Stimulated activated CD8-positive, alpha-beta memory T cell treated with anti-CD3 and anti-CD28 coated beads, Interleukin-7, amount 100 ng/mL, for 24 hours (primary cell): ENCODE results near the gene SGO2.
"Not testable (repeated sequence)": the region's sequence is repeated elsewhere in the genome, so short reads cannot be mapped to it uniquely, and the experiment has no call there.

Experiments used
- DNase-seq: peaks from one replicate; pipeline ENCODE4 v3.0.0-alpha.2; 2020; ENCODE audit warnings: low read depth

Gene SGO2

DNA sequence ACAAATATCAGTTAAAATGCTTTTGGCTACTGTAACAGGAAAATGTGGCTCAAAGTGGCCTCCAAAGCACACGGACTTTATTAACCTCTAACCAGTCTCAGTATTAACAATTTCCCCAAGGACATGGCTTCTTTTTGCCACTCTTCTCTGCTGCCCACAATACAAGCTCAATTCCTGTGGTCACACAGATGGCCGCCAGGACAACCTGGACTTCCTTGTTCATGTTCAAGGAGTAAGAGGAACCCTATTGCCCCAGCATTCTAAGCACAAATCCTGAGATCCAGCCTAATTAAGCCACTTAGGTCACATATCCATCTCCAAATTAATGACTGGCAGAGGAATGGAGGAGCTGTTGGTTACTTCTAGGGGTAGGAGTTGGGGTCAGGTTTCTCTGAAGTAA is 98.0 kb downstream of the SGO2 start:
- no peak for DNase-seq

DNA sequence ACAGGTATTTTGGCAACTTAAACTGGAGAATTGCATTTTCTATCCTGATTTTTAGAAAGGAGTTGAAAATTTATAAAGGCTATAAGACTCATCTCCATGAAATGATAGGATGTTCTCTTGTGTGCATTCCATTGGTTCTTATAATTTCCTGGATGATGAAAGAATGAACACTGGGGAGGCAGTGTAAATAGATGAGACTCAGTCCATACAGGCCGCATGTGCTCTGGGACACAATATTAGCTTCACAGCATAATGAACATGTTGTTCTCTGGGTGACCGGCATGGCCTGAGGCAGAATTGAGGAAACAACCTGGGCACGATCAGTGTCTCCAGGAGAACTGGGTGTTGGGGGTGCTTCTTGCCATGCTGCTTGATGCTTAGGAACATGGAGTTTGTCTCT is 98.7 kb downstream of the SGO2 start:
- DNase-seq, result no peak

DNA sequence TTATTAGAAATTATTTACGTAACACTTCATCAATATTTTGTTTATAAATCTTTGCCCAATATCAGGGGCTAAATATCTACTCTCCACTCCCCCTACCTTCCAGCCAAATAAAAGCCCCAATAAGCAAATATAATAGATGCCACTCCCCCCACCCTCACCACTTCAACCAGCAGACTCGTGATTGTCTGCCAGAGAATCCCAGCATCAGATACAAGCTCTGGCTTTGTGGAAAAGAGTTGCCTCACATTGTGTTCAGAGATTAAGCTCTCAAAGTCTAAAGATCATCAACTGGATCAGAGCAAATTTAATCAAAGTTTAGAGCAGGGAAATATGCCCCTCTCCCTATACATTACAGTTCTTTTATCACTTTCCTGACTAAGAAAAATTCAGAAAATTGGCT is 99.3 kb downstream of the SGO2 start:
- DNase-seq, result no peak

- DNase-seq, result no peak
These were observed 100.0 kb downstream of the SGO2 start for GRCh38 chr2:200625958-200626363.

DNA sequence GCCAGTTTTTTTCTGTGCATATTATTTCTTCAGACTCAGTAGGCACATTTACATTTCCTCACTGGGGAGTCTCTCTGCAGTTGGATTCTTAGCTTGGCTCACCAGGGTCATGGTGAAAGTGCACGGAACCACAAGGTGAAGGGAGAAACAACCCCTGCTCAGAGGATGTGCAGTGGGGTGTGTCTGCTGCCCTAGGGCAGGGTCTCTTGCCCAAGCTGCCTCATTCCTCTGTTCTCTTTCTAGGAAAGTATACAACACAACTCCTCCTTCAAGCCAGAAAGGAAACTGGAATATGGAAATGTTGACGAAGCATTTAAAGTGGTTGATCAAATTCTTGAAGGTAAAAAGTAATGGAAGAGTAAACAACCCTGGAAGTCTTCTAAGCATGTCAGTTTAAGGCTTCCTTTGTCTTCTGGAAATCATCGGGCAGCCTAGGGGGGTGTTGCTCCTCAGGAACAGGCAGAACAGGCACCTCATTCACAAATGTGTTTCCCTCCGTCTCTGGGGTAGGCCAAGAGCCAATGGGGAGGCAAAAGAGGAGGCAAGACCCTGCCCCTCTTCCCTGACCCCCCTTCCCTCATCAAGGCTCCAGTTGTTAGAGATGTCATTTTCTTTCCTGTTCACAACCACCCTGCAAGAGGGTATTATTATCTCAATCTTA is 101.2 kb downstream of the SGO2 start:
- no peak for DNase-seq

GRCh38 chr2:200628461-200628860 is 102.5 kb downstream of the SGO2 start:
- not testable (repeated sequence) for DNase-seq

GRCh38 chr2:200631287-200631686 is 105.3 kb downstream of the SGO2 start:
- DNase-seq, result no peak
